ENCODE data around the gene SYMPK.

The SYMPK gene

DNA sequence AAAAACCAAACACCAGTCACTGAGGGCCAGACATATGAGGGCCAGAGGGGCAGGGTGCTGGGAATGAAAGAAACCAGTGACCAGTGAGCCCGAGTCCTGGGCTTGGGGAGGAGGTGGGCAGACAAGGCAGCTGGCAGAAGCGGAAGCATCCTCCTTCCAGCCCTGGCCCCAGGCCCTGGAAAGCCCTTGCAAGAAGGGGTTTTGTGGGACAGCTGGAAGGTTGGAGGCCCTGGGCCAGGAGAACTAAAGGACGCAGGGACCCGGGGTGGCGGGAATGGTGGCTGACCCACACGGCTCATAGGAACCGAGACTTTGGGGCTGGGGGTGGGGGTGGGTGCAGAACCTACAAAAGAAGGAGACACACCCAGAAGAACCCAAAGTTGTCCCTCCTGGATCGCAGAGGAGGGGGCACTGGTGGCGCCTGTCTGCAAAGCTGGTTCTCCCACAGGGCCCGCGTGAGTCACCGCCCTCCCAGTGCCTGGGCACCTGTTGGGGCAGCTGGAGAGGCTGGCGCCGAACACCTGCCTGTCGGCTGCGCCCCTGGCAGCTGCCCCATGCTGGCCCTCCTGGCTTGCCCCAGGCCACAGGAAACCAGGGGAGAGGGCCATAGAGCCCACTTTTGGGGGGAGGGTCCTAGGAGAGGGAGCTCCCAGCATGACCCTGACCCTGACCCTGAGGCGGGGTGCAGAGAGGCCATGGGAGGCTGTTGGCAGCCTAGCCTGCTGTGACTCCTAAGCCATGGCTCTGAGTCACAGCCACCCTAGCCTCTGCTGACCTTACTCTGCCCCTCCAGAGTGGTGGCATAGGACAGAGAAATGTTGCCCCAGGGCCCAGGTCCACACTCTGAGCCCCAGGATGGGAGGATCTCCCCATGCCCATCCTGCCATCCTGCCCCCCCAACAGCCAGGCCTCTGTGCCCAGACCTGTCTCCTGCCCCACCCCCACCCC is 81.5 kb downstream of the SYMPK start:
- H3K4me3 ChIP-seq (ENCODE audit: control insufficient read depth, low read depth, low read length): peak overlapping the region; percentile 72

DNA sequence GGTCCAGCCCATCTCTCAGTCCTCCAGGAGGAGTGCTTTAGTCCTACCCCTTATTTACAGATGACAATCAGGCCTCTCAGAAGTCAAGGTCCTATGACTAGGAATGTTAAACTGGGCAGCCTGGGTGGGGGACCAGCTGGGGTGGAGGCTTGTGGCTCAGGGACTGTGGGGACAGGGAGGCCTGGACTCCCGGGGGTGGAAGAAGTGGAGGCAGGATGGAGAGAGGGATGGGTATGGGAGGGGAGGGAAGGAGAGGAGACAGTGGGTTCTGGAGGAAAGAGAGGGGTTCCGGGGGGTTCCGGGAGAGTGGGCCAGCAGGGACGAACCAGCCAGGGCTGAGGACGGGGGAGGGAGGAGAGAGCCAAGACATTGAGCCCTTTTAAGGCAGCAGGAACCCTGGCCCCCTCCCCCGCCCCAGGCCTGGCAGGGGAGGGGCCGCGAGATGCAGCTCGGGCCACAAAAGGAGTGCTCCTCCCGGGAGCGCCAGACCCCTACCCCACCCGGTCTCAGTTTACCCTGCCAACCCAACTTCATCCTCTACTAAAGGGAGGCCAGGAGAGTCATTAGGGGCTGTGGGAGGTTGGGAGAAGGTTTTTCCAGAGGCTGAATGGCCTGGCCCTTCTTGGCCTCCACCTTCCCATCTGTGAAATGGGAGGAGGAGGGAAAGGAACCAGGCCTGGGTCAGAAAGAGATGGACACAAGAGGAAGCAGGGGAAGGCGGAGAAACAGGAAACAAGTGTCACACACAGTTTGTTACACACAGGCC is 82.3 kb downstream of the SYMPK start:
- TF ChIP-seq, protein P1, sequence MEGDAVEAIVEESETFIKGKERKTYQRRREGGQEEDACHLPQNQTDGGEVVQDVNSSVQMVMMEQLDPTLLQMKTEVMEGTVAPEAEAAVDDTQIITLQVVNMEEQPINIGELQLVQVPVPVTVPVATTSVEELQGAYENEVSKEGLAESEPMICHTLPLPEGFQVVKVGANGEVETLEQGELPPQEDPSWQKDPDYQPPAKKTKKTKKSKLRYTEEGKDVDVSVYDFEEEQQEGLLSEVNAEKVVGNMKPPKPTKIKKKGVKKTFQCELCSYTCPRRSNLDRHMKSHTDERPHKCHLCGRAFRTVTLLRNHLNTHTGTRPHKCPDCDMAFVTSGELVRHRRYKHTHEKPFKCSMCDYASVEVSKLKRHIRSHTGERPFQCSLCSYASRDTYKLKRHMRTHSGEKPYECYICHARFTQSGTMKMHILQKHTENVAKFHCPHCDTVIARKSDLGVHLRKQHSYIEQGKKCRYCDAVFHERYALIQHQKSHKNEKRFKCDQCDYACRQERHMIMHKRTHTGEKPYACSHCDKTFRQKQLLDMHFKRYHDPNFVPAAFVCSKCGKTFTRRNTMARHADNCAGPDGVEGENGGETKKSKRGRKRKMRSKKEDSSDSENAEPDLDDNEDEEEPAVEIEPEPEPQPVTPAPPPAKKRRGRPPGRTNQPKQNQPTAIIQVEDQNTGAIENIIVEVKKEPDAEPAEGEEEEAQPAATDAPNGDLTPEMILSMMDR (IDR thresholded peaks at IDR 0.05; ENCODE audit: control insufficient read depth, insufficient read depth, low read depth, low read length, missing control alignments): no peak
- H3K4me3 ChIP-seq (ENCODE audit: control insufficient read depth, low read depth, low read length): peak overlapping the region; percentile 72
- no peak for DNase-seq (ENCODE audit: low read depth)

More for the DNA sequence above, 81.5 kb downstream of the SYMPK start:
- TF ChIP-seq, protein P1 (IDR thresholded peaks at IDR 0.05; ENCODE audit: control insufficient read depth, insufficient read depth, low read depth, low read length, missing control alignments): no peak
- no peak for DNase-seq (ENCODE audit: low read depth)

DNA sequence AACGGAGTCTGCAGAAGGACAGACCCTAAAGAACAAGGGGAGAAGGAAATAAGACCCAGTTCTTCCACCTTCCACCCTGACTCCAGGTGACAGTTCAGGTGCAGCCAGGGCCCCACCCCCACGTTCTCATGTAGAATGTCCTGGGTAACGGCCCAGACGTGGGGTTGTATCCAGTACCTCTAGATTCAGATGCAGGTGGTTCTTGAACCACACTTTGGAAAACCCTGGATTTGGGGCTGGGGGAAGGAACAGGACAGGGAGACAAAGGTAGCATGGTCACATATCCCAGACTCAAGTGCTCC is 82.8 kb downstream of the SYMPK start:
- no peak for DNase-seq (ENCODE audit: low read depth)
- TF ChIP-seq, protein P1 (IDR thresholded peaks at IDR 0.05; ENCODE audit: control insufficient read depth, insufficient read depth, low read depth, low read length, missing control alignments): no peak
- H3K4me3 ChIP-seq (ENCODE audit: control insufficient read depth, low read depth, low read length): peak overlapping the region; percentile 72; the same call in 1 of the 2 replicates

DNA sequence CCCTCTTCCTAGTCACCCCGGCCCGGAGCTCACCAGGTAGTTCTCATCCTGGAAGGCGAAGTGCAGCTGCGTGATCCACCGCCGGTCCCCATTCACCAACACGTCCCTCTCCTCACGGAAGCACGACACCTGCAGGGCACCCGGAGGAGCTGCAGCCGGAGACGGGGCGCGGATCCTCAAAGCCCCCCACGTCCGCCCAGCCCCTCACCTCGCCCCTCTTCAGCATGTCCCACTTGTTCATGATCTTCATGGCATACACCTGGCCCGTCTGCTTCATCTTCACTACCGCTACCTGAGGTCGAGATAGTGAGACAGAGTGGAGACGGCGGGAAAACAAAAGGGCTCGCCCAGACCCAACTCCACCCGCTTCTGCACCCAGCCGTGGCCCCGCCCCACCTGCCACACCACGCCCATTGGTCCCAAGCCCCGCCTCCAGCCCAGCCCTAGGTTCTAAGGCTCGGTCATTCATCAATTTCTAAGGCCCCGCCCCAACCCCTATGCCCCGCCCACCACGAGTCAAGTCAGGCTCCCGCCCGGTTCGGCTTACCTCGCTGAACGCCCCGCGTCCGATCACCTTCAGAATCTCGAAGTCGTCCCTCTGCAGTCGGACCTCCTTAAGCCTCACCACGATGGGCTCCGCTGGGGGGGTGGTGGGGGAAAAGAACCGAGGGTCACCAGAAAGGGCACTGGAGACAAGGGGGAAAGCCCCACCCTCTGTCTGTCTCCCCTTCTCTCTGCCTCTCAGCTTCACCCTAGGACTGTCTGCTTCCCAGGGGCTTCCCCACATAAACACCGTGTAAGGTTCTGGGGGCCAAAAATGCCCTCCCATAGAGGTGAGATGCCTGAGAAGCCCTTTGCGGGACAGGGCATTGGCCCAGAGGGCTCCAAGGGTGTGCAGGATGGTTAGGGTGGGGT is 83.5 kb downstream of the SYMPK start:
- TF ChIP-seq, protein P1 (IDR thresholded peaks at IDR 0.05; ENCODE audit: control insufficient read depth, insufficient read depth, low read depth, low read length, missing control alignments): no peak
- no peak overlapping the region for H3K4me3 ChIP-seq (ENCODE audit: control insufficient read depth, low read depth, low read length)
- no peak for DNase-seq (ENCODE audit: low read depth)

DNA sequence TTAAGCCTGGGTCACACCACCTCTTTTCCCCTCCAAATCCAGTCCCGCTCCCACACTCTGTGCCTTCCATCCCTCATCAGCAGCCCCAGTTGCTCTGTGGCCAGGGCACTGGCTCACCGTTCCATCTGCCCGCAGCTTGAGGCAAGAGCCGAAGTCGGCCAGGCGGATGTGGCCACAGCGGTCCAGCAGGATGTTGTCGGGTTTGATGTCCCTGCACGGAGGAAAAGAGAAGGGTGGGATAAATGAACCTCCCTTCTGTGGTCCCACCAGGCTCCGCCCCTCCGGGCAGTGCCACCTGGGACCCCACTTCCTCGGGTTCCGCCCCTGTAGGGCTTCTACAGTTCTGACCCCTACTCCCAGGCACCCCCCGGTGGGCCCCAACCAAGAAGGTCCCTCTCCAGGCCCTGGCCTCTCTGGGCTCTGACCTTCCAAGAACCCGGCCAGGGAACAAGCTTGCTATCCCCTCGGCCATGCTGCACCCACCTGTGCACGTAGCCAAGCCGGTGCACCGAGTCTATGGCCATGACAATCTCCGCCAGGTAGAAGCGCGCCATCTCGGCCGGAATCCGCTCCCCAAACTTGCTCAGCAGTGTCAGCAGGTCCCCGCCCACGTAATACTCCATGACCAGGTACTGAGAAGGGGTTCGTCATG is 84.8 kb downstream of the SYMPK start:
- DNase-seq (ENCODE audit: low read depth): no peak
- H3K4me3 ChIP-seq (ENCODE audit: control insufficient read depth, low read depth, low read length): no peak overlapping the region
- TF ChIP-seq, protein P1 (IDR thresholded peaks at IDR 0.05; ENCODE audit: control insufficient read depth, insufficient read depth, low read depth, low read length, missing control alignments): no peak
